ENCODE data around the gene FAM241A. TPM values are rescaled to one million over a fixed set of nuclear protein-coding genes. Genes with fewer than 3 reads are reported as not detected.
A peak's percentile ranks its signal among the peaks of the same experiment; 100 is the strongest.

Gene FAM241A
- total and polyA plus RNA-seq, 9 of the 15 experiments (the other 6 are each of a cell fraction or from before 2014, with no cell fraction given), result 2.3 to 8.5 (median 5.3) TPM

DNA sequence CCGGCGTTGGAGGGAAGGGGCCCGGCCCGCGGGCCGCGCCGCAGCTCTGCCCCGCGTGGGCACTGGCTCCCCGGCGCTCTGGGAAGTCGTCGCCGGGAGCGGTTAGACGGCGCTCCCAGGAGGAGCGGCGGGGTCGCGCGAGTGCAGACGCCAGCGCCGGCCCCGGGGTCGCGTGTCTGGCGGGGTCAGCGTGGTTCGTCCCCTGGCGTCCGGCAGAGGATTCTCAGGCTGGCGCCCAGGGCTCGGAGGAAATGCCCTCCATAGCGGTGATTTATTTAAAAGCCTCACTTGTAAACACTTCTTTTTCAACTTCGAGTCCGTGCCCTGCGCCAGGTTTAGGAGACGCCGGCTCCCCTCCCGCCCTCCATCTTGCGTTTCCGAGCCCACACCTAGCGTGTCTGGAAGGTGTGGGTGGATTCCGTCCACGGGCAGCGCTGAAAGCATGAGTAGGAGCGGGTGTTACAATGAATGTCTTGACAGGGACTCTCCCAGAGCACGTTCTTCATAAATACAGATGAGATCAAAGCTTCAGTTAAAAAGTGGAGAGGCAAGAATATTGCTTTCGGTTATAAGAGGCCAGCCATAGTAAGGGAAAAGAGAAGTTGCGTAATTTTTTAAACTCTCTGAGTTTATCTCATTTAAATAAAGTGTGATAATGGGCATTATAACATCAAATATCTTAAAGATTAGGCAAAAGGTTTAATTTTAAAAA, 692 bp downstream of the FAM241A start (continued):
- TF ChIP-seq, protein P1, sequence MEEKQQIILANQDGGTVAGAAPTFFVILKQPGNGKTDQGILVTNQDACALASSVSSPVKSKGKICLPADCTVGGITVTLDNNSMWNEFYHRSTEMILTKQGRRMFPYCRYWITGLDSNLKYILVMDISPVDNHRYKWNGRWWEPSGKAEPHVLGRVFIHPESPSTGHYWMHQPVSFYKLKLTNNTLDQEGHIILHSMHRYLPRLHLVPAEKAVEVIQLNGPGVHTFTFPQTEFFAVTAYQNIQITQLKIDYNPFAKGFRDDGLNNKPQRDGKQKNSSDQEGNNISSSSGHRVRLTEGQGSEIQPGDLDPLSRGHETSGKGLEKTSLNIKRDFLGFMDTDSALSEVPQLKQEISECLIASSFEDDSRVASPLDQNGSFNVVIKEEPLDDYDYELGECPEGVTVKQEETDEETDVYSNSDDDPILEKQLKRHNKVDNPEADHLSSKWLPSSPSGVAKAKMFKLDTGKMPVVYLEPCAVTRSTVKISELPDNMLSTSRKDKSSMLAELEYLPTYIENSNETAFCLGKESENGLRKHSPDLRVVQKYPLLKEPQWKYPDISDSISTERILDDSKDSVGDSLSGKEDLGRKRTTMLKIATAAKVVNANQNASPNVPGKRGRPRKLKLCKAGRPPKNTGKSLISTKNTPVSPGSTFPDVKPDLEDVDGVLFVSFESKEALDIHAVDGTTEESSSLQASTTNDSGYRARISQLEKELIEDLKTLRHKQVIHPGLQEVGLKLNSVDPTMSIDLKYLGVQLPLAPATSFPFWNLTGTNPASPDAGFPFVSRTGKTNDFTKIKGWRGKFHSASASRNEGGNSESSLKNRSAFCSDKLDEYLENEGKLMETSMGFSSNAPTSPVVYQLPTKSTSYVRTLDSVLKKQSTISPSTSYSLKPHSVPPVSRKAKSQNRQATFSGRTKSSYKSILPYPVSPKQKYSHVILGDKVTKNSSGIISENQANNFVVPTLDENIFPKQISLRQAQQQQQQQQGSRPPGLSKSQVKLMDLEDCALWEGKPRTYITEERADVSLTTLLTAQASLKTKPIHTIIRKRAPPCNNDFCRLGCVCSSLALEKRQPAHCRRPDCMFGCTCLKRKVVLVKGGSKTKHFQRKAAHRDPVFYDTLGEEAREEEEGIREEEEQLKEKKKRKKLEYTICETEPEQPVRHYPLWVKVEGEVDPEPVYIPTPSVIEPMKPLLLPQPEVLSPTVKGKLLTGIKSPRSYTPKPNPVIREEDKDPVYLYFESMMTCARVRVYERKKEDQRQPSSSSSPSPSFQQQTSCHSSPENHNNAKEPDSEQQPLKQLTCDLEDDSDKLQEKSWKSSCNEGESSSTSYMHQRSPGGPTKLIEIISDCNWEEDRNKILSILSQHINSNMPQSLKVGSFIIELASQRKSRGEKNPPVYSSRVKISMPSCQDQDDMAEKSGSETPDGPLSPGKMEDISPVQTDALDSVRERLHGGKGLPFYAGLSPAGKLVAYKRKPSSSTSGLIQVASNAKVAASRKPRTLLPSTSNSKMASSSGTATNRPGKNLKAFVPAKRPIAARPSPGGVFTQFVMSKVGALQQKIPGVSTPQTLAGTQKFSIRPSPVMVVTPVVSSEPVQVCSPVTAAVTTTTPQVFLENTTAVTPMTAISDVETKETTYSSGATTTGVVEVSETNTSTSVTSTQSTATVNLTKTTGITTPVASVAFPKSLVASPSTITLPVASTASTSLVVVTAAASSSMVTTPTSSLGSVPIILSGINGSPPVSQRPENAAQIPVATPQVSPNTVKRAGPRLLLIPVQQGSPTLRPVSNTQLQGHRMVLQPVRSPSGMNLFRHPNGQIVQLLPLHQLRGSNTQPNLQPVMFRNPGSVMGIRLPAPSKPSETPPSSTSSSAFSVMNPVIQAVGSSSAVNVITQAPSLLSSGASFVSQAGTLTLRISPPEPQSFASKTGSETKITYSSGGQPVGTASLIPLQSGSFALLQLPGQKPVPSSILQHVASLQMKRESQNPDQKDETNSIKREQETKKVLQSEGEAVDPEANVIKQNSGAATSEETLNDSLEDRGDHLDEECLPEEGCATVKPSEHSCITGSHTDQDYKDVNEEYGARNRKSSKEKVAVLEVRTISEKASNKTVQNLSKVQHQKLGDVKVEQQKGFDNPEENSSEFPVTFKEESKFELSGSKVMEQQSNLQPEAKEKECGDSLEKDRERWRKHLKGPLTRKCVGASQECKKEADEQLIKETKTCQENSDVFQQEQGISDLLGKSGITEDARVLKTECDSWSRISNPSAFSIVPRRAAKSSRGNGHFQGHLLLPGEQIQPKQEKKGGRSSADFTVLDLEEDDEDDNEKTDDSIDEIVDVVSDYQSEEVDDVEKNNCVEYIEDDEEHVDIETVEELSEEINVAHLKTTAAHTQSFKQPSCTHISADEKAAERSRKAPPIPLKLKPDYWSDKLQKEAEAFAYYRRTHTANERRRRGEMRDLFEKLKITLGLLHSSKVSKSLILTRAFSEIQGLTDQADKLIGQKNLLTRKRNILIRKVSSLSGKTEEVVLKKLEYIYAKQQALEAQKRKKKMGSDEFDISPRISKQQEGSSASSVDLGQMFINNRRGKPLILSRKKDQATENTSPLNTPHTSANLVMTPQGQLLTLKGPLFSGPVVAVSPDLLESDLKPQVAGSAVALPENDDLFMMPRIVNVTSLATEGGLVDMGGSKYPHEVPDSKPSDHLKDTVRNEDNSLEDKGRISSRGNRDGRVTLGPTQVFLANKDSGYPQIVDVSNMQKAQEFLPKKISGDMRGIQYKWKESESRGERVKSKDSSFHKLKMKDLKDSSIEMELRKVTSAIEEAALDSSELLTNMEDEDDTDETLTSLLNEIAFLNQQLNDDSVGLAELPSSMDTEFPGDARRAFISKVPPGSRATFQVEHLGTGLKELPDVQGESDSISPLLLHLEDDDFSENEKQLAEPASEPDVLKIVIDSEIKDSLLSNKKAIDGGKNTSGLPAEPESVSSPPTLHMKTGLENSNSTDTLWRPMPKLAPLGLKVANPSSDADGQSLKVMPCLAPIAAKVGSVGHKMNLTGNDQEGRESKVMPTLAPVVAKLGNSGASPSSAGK (IDR thresholded peaks at IDR 0.05), result peak; percentile 42; the same call in 1 of the 2 replicates
- no peak for TF ChIP-seq TAL1 (IDR thresholded peaks at IDR 0.05)
- no peak for TF ChIP-seq NELFE (IDR thresholded peaks at IDR 0.05; ENCODE audit: insufficient read depth, insufficient read length)
- 0 out of 2 replicates have a peak, but pooled peaks have one; percentile 42 for TF ChIP-seq TGIF2 (CRISPR knock-in tag; IDR thresholded peaks at IDR 0.05)
- TF ChIP-seq ZFPM2 (CRISPR knock-in tag; IDR thresholded peaks at IDR 0.05), result no peak
- TF ChIP-seq, protein P2, sequence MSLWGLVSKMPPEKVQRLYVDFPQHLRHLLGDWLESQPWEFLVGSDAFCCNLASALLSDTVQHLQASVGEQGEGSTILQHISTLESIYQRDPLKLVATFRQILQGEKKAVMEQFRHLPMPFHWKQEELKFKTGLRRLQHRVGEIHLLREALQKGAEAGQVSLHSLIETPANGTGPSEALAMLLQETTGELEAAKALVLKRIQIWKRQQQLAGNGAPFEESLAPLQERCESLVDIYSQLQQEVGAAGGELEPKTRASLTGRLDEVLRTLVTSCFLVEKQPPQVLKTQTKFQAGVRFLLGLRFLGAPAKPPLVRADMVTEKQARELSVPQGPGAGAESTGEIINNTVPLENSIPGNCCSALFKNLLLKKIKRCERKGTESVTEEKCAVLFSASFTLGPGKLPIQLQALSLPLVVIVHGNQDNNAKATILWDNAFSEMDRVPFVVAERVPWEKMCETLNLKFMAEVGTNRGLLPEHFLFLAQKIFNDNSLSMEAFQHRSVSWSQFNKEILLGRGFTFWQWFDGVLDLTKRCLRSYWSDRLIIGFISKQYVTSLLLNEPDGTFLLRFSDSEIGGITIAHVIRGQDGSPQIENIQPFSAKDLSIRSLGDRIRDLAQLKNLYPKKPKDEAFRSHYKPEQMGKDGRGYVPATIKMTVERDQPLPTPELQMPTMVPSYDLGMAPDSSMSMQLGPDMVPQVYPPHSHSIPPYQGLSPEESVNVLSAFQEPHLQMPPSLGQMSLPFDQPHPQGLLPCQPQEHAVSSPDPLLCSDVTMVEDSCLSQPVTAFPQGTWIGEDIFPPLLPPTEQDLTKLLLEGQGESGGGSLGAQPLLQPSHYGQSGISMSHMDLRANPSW (CRISPR knock-in tag; IDR thresholded peaks at IDR 0.05), result no peak
- TF ChIP-seq, protein P3, sequence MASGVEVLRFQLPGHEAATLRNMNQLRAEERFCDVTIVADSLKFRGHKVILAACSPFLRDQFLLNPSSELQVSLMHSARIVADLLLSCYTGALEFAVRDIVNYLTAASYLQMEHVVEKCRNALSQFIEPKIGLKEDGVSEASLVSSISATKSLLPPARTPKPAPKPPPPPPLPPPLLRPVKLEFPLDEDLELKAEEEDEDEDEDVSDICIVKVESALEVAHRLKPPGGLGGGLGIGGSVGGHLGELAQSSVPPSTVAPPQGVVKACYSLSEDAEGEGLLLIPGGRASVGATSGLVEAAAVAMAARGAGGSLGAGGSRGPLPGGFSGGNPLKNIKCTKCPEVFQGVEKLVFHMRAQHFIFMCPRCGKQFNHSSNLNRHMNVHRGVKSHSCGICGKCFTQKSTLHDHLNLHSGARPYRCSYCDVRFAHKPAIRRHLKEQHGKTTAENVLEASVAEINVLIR (CRISPR knock-in tag; IDR thresholded peaks at IDR 0.05), result no peak
- no peak for TF ChIP-seq ZNF780A (CRISPR knock-in tag; IDR thresholded peaks at IDR 0.05)
- TF ChIP-seq ETV6 (IDR thresholded peaks at IDR 0.05; ENCODE audit: borderline replicate concordance in 1 of 2, low read depth in 2 of 2, low read length in 1 of 2), result no peak
- TF ChIP-seq ETV6 (CRISPR knock-in tag; IDR thresholded peaks at IDR 0.05; ENCODE audit: borderline replicate concordance), result no peak
- no peak for TF ChIP-seq ZNF140 (CRISPR knock-in tag; IDR thresholded peaks at IDR 0.05)
- no peak for TF ChIP-seq GTF2A2 (tag; IDR thresholded peaks at IDR 0.05)
- peak in 1 of 2 experiments; percentile 58; a peak in 1 of 4 replicates for TF ChIP-seq HDAC1 (IDR thresholded peaks at IDR 0.05)

All from K562 (cell line).